ENCODE results near the gene ZBED6.
"Not testable (repeated sequence)": the region's sequence is repeated elsewhere in the genome, so short reads cannot be mapped to it uniquely, and the experiment has no call there.

- not testable (repeated sequence) for TF ChIP-seq POLR2A (IDR thresholded peaks at IDR 0.05)
- TF ChIP-seq, protein P1, sequence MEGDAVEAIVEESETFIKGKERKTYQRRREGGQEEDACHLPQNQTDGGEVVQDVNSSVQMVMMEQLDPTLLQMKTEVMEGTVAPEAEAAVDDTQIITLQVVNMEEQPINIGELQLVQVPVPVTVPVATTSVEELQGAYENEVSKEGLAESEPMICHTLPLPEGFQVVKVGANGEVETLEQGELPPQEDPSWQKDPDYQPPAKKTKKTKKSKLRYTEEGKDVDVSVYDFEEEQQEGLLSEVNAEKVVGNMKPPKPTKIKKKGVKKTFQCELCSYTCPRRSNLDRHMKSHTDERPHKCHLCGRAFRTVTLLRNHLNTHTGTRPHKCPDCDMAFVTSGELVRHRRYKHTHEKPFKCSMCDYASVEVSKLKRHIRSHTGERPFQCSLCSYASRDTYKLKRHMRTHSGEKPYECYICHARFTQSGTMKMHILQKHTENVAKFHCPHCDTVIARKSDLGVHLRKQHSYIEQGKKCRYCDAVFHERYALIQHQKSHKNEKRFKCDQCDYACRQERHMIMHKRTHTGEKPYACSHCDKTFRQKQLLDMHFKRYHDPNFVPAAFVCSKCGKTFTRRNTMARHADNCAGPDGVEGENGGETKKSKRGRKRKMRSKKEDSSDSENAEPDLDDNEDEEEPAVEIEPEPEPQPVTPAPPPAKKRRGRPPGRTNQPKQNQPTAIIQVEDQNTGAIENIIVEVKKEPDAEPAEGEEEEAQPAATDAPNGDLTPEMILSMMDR (IDR thresholded peaks at IDR 0.05 in 4 of 5, conservative IDR thresholded peaks at IDR 0.05 in 1 of 5), result not testable (repeated sequence)
These were observed 33.5 kb upstream of the ZBED6 start for GRCh38 chr1:203761958-203762357.
